ENCODE data around the gene BACH2. TPM values are rescaled to one million over a fixed set of nuclear protein-coding genes. Genes with fewer than 3 reads are reported as not detected.
"Not testable (repeated sequence)": the region's sequence is repeated elsewhere in the genome, so short reads cannot be mapped to it uniquely, and the experiment has no call there.

BACH2 gene
- total RNA-seq, 4 donors from 2014 or later, result 4.2 to 9.8 (median 5.8) TPM

DNA sequence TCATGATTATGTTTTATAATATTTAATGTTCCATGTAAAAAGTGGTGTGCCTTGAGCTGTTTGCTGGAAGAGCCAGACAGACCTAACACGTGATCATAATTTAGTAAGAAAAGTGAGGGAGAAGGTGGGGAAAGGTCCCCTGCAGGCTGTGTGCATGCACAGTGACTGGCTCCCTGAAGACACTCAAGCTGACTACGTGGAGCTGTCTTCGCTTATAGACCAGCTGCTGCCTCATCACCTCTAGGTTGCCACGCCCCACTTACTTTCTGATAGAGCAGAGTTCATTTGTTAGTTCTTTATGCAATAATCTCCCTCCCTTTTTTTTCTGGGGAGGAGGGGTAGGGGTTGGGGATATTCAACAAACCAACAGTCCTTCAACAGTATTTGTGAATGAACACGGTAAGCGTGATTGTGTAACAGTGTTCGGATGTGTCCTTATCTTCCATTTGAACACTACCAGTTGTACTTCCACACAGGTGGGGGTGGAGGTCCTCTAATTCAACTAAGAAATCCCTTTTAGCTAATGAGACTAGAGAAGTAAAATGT, 157.3 kb downstream of the BACH2 start:
- 93% methylated on average over 7 of the region's 7 CpGs for WGBS
- Histone ChIP-seq H3K4me1 (peaks cover 0 to 19% (median 9%) of the 10 kb centered on the region in 4 donors), H3K9me3 (no peaks in the 10 kb centered on the region), H3K36me3 (no peaks in the 10 kb centered on the region), H3K4me3 (no peak overlapping the region), H3K27me3 (no peaks in the 10 kb centered on the region), H3K27ac (replicated peaks in 1 of 4) (no peak overlapping the region)
- DNase-seq (ENCODE audit: extremely low spot score), result no peak
- intact Hi-C loops (cut with DNase I), result no loop called here
- TF ChIP-seq POLR2AphosphoS5 (IDR thresholded peaks at IDR 0.05) (no peak), EP300 (IDR thresholded peaks at IDR 0.05) (no peak), POLR2A (IDR thresholded peaks at IDR 0.05; ENCODE audit: low read depth) (no peak), CTCF (IDR thresholded peaks at IDR 0.05) (no peak)

DNA sequence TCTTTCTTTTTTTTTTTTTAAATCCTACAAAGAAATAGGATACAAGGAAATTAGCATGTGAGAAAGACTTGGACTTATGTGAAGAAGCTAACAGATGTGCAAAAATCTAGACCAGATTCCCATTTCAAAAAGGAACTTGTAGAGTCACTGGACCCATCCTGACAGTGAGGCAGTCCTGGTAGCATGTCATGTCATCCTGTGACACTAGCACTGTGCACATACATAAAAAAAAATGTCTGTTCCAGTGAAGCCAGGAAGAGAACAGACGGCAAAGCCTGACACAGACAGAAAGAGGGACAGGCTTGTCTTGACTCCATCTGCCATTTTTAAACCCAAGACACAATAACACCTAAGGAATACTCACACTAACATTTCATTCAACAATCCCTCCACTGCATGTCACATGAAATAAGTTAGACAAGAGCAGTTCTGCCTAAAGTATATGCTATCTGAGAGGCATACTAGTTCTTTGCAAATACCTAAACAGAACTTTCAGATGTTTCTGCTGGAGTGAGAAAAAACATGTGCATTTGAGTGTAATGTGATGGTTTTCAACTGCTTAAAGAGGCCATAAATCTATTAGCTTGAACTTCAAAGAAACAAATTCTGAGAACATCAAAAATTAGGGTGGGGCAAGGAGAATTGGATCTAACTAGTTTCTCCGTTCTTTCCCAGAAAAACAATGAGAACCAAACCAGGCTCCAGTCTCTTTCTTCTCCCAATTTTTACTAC, 159.6 kb downstream of the BACH2 start:
- intact Hi-C loops (cut with DNase I), result no loop called here
- no peaks in the 10 kb centered on the region for H3K27me3 ChIP-seq
- 64% methylated on average over 2 of the region's 2 CpGs for WGBS
- H3K4me3 ChIP-seq, result no peak overlapping the region
- H3K27ac ChIP-seq (replicated peaks in 1 of 4), result no peak overlapping the region
- peaks cover 2 to 30% (median 13%) of the 10 kb centered on the region in 4 donors for H3K4me1 ChIP-seq
- no peak for DNase-seq (ENCODE audit: extremely low spot score)
- H3K9me3 ChIP-seq, result no peaks in the 10 kb centered on the region
- TF ChIP-seq CTCF (IDR thresholded peaks at IDR 0.05), result no peak
- H3K36me3 ChIP-seq, result no peaks in the 10 kb centered on the region

GRCh38 chr6:90136176-90136575, 160.5 kb downstream of the BACH2 start:
- intact Hi-C loops (cut with DNase I), result no loop called here
- no peaks in the 10 kb centered on the region for H3K27me3 ChIP-seq
- H3K9me3 ChIP-seq, result no peaks in the 10 kb centered on the region
- DNase-seq (ENCODE audit: extremely low spot score), result no peak
- no peak overlapping the region for H3K4me3 ChIP-seq
- no peak overlapping the region for H3K27ac ChIP-seq (replicated peaks in 1 of 4)
- WGBS, result 90% methylated on average over 2 of the region's 2 CpGs
- TF ChIP-seq EP300 (IDR thresholded peaks at IDR 0.05), result no peak
- no peaks in the 10 kb centered on the region for H3K36me3 ChIP-seq
- H3K4me1 ChIP-seq, result peaks cover 6 to 39% (median 21%) of the 10 kb centered on the region in 4 donors

DNA sequence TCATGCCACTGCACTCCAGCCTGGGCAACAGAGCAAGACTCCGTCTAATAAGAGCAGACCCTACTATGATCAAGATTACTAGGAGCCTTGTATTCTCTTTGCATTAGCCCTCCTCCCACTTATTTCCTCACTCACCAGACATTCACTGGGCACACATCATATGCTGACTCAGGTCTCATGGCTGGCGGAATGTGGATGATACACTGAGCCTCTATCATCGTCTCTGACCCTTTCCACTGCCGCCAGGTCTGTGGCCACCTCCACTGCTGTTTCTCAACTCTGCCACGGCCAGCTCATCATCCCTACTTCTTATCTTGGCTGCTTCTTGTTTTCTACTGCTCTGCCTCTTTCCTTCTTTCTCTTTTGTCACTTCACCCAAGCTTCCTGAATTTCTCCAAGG, 161.0 kb downstream of the BACH2 start:
- H3K27ac ChIP-seq (replicated peaks in 1 of 4), result no peak overlapping the region
- H3K9me3 ChIP-seq, result no peaks in the 10 kb centered on the region
- no peak for DNase-seq (ENCODE audit: extremely low spot score)
- no peak for TF ChIP-seq CTCF (IDR thresholded peaks at IDR 0.05)
- no peak for TF ChIP-seq POLR2AphosphoS5 (IDR thresholded peaks at IDR 0.05)
- no peak for TF ChIP-seq POLR2A (IDR thresholded peaks at IDR 0.05; ENCODE audit: low read depth)
- no peak for TF ChIP-seq EP300 (IDR thresholded peaks at IDR 0.05)
- peaks cover 6 to 40% (median 23%) of the 10 kb centered on the region in 4 donors for H3K4me1 ChIP-seq
- 81% methylated on average over 5 of the region's 5 CpGs for WGBS
- no peaks in the 10 kb centered on the region for H3K36me3 ChIP-seq
- H3K27me3 ChIP-seq, result no peaks in the 10 kb centered on the region
- no peak overlapping the region for H3K4me3 ChIP-seq
- intact Hi-C loops (cut with DNase I), result no loop called here

- DNase-seq (ENCODE audit: extremely low spot score); H3K4me3 ChIP-seq; H3K9me3 ChIP-seq; intact Hi-C loops (cut with DNase I); H3K27ac ChIP-seq (replicated peaks in 1 of 4); H3K27me3 ChIP-seq; H3K36me3 ChIP-seq: not testable (repeated sequence)
- peaks cover 6 to 40% (median 23%) of the 10 kb centered on the region in 4 donors for H3K4me1 ChIP-seq
- WGBS, result 96% methylated on average over 3 of the region's 3 CpGs
These were observed 163.0 kb downstream of the BACH2 start for GRCh38 chr6:90133664-90134063.
